GM19025 (cell line): Measurements from ENCODE around the gene SPDEF.

Experiments
- ATAC-seq: cut with Tn5 transposase; IDR thresholded peaks from one replicate; pipeline ENCODE4 v1.9.1; 2021; ENCODE audit warnings: mild to moderate bottlenecking, low read depth, moderate library complexity; ENCODE audit not compliant: unreplicated experiment

SPDEF gene

DNA sequence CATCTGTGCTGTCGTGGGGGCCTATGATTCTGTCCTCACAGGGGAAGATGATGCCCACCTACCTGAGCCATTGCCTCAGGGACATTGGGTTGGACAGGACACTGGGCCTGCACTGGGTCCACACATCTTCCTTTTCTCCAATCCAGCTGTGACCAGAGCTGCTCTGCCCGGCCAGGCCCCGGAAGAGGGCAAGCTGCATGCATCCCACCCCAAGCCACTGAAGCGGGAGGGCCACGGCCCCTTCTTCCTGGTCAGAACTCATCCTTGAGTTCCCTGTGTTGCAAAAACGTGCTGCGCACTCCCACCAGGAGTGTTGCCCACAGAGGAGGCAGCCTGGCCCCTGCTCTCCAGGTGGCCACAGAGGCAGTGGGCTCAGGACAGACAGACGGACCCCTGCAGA lies 38.2 kb downstream of the SPDEF start:
- no peak for ATAC-seq

DNA sequence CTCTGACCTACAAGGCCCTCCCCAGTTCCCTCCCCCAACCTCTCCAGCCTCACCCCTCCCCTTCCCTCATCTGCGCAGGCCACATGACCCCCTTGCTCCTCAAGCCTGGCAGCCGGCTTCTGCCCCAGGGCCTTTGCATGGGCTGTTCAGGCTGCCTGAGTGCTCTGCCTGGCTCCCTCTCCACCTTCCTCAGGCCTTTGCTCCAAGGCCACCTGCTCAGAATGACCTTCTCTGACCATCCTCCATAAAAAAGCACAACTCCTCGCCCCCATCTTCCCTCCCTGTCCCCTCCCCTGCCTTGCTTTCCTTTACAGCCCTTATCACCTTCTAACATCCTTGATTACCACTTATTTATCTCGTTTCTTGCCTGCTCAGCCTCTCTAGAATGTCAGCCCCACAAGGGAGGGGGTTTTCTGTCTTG lies 38.7 kb downstream of the SPDEF start:
- no peak for ATAC-seq

DNA sequence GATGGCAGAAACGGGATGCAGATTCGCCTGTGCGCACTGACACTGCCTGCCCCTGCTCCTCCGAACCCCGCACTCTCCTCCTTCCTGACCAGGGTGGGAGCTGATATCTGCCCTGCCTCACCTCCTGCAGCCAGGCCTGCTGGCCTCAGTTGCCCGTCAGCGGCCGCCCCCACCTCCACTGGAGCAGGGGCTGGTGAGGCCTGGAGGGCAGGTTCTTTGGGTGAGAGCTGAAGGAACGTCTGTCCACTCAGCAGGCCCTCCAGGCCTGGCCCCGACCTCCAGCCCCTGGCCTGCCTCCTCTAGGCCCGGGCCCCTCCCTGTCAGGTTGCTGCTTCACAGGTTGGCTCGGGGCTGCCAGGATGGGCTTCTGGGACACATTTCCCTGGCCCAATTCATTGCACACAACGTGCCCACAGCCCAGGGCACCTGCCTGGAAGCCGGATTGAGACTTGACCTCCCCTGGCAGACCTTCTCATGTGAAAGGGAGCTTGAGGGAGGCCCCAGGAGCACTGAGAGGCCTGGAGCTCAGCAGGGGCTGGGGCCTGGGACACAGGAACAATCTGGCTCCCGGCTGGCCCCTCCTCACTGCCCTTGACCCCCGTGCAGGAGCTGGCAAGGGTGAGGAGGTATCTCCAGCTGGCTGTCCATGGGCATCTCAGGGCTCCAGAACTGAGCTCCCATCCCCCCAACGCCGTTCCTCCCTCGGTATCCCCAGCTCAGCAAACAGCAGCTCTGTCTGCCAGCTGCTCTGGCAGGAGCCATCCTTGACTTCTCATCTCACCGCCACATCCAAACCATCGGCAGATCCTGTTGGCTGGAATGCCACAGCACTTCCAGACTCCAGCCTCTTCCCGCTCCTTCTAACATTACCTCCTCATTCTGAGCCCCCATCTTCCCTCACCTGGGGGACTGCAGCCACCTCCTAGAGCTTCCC lies 39.5 kb downstream of the SPDEF start:
- ATAC-seq = no peak

DNA sequence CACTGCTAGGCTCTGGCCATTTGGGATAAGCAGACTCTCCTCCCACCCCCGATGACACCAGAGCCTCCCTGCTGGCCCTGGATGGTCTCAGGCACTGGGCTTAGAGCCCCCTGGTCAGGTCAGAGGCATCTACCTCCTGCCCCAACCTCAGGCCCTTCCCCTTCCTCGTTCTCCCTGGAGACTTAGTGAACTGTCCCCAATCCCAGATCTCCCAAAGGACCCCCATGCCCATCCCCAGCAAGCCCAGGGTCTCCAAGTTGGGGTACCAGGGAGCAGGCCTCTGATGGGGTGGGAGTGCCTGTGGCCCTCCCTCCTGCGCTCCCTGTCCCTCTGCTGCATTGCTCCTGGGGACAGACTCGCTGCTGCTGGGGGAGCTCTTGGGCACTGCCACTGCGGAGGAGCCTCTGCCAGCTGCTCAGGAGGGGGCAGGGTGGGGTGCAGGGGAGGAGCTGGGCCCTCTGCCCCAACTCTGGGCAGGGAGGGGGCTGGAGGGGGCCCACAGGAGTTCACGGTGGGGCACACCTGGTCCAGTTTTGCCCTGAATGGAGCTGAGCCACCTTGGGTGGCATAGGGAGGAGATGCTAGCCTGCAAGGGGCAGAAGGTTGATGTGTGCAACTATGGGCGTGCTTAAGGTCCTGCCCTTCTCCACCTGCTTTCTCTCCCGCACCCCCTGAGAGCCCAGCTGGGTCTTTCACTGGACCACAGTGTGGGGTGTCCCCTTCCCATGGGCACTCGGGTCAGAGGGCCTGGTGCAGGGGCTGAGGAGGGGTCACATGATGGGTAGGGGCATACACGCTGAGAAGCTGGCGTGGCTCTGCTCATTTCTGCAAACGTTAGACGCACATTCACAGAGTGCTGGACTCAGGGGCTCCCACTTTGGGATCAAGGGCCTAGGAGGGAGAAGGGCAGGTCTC lies 40.4 kb downstream of the SPDEF start:
- ATAC-seq = no peak

DNA sequence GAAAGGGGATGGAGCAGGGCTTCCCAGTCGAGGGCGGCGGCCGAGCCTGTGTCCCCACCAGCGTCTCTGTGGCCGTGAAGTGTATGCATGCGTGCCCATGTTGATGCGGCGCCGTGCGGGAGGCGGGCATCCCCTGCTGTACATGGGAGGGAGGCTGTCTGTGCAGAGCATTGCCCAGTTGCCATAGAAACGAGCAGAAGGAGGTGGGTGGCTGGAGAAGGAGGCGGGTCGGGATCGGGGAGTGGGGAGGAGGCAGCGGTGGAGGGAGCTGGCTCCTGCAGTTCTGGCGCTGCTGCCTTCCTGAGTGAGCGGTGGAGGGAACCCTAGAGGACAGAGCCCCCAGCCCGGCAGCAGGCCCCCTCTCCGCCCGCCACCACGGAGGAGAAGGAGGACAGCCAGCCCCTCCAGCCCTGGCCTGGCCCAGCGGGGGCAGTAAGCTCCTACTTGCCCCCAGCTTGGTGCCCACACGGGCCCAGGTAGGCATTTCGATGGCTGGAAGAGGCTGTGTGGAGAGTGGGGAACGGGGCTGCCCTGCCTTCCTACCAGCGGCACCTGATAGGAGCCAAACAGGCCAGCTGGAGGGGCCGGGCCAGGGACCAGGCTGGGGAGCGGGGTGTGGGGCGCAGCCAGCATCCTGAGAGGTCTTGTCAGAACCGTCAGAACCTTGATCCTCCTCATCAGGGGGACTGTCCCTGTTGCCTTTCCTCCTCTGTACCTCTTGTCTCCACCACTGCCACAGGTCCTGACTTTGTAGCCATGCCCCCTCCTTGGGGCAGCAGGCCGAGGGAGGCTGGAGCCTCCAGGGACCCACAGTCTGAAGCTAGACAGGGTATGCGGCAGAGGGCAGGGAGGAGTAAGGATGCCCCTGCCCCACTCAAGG lies 41.3 kb downstream of the SPDEF start:
- no peak for ATAC-seq

DNA sequence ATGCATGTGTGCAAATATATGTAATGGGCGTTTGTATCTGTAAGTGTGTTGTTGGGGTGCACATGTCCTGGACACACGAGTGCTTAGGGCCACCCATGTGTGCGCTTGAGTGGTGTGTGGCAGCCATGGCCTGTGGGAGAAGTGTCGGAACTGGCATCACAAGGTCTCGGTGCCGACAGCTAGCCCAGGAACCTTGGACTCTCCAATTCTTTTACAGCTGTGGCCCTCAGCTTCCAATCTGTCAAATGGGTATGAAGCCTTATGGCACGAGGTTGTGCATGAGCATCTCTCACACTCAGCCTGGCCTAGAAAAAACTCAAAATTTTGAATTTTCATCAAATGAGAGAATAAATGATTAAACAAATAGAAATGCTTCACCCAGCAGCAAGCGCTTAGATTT lies 42.0 kb downstream of the SPDEF start:
- ATAC-seq = no peak

DNA sequence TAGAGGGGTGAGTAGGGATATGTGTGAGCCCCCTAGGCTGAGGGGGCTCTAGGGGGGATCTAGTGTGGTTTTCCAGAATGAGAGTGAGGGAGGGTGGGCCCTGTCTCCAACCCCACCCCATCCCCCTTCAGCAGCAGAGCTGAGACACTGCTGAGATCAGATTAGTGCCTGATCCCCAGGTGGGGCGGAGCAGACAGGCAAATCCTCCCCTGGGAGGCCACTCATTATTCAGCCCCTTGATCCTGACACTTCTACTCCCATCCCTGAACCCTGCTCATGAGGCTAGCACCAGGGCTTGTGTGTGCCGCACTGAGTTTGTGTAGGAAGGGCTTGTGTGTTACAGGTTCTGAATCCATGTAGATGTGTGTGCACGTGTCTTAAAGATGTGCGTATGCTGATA lies 42.5 kb downstream of the SPDEF start:
- no peak for ATAC-seq

DNA sequence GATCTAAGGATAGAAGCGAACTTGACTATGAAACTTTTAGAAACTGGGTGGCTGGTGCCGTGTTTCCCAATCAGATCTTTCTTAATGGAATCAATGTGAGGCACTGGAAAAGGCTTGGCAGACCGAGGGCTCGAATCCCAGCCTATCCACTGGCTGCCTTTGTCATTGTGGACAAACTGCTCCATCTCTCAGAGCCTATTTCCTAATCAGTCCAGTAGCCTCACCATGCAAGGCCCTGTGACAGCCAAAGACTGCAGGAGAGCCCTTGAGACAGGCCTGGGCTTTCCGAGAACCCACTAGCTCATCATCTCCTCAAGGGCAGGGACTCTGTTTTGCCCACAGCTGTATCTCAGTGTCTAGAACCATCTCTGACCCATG lies 43.4 kb downstream of the SPDEF start:
- ATAC-seq = no peak

DNA sequence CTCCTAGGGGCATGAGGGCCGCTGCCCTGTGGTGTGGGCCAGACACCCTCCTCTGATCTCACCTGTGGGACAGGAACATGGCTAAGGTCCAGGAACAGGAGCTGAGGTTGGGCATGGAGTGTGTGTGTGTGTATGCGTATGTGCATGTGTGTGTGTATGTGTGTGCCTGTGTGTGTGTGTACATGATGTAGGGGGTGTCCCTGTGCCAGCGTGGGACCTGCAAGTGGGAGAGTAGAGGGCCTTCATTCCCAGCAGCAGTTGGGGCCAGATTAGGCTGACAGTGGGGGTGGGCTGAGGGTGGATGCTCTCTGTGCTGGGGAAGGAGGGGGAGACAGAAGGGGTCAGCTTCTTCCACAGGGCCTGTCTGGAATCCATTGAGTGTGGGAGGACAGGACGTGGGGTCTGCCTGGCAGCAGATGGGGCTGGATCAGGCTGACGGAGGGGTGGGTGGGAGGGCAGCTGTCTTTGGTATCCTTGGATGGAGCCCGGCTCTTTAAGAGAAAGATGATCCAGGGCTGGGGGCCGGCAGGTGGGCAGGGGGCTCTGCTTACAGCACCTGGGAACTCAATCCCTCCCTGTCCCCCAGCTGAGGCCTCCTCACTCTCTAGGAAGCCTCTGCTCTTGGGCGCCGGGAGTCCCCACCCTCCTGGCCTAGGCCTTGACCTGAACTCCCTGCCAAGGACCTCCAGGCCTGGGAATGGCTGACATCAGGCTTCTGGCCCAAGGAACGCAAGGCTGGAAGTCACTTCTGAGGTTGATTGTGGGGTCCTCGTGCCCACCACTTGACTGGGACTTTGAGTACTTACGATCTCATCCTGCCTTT lies 44.0 kb downstream of the SPDEF start:
- no peak for ATAC-seq

DNA sequence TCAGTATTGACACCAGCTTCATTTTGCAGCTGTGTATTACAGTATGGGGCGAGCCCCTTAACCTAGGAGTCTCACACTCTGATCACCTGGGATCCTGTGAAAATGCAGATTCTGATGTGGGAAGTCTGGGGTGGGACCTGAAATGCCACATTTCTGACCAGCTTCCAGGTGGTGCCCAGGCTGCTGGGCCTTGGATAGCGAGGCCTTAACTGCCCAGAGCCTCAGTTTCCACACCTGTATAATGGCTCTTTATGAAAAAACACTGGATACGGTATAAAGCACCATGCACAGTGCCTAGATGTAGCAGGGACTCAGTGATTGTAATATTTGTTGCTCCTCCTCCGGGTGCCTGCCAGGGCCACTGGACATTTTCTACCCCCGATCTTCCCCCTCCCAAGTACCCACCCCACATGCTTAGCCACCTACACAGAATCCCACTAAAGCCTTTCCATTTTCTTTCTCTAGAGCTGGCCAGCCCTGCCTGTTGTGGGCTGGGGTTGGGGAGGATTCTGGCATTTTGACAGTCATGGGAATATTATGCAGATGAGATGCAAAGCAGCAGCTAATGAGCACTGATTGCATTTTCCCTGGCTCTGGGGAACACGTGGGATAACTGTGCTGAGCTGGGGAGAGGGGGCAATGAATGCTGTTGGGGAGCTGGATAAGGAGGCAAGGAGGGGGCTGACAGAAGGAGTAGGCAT lies 44.8 kb downstream of the SPDEF start:
- no peak for ATAC-seq

DNA sequence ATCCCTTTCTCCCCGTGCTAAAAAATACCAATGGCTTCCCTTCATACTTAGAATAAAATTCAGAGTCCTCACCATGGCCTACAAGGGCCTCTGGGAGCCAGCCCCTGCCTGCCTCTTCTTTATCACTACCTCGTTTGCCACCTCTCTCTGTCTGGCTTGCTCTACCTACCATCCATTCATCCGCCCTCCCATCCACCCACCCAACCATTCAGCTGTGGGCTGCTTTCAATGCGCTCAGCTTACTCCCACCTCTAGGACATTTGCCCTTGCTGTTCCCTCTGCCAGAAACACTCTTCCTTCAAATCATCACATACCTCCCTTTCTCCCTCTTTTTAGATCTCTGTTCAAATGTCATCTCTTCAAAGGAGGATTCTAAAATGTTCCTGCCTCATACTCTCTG lies 45.8 kb downstream of the SPDEF start:
- no peak for ATAC-seq

DNA sequence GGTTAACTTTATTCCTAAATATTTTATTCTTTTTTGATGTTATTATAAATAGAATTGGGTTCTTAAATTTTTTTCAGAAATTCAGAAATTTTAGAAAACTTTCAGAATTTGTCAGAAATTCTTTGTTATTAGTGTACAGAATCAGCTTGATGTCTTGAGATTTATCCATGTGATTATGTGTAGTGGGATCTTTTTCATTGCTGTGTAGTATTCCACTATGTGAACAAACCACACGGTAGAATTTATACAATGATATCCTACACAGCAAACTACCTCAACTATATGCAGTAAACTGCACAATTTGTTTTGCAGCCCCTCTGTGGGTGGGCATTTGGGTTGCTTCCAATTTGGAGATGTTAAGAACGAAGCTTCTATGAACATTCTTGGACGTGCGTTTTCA lies 46.3 kb downstream of the SPDEF start:
- ATAC-seq = no peak

DNA sequence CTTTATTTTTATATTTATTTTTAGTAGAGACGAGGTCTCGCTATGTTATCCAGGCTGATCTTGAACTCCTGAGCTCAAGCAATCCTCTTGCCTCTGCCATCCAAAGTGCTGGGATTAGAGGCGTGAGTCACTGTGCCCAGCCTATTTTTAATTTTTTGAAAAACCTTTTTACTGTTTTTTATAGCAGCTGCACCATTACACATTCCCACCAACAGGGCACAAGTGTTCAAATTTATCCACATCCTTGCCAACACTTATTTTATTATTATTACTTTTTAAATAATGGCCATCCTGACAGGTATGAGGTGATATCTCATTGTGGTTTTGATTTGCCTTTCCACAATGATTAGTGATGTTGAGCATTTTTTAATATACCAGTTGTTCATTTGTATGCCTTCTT lies 47.7 kb downstream of the SPDEF start:
- no peak for ATAC-seq

DNA sequence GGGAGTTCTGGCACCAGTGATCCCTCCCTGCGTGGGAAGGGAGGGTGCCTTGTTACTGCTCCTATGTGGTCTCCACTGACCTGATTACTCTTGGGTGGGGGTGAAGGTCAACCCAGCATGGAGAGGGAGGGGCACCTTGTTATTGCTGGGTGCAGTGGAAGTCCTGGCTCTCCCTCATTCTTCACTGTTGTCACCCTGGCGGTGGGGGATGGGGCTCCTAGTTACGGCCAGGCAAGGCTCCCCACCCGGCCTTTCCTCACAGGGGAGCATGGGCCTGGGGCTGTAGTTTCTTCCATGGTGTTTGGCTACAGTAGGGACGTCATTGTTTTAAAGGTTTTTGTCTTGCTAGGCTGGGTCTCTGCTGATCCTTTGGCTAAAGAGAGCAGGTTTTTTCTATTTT lies 49.4 kb downstream of the SPDEF start:
- no peak for ATAC-seq

DNA sequence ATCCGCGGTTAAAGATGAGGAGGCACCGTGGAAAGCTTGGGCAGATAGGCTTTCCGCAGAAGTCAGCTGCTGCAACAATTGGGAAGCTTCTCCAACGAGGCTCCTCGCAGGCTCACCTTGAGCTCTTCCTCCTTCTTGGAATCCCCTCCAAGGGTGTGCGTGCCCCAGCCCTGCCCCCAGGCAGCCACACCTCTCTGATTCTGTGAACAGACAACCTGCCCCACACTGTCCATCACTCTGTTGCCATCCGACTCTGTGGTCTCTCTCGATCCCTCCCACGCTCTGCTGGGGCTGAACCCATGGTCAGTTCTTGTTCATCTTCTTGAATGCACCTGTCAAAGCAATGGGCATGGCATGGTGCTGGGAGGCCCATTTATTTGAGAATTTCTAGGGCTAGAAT lies 58.7 kb downstream of the SPDEF start:
- ATAC-seq = no peak

DNA sequence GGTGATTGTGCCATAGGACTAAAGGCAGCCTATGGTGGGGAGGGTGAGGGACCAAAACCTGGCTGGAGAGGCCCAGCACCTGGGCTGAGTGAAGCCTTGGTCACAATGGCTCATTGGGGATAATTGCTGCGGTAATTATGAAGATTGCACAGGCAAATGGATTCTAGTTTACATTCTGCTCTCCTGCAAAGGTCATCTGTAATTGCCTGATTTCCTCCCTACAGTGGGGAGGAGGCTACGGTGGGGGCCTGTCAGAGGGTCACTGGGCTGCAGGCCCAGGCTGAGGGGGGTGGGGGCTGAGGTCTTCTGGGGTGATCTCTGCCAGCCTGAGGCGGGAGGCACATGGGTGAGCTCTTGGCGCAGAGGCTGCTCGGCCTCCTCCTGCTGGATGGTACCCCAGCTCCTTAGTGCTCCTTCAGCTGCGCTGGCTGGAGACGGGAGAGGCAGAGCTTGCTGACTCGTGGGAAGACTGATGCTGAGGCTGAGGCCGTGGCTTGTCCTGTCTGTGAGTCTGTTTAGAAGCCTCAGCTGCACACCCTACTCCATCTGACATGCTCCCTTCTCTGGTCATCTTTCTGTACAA lies 59.9 kb downstream of the SPDEF start:
- no peak for ATAC-seq

DNA sequence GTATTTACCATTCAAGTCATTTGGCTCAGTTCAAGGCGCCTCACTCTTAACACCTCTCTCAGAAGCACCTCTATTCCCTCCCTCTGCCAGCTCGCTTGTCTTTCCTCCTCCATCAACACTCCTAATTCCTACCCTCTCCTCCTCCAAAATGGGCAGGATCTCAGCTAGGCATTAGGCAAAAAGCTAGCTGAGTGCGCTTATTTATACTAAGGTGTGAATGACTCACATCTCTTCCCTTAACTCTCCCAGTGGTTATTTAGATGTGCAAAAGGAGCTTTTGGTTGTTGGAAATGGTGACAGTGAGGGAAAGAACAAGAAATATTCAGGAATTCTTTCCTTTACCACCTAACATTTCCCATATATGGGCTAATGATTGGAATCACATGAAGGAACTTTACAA lies 61.2 kb downstream of the SPDEF start:
- ATAC-seq = no peak

DNA sequence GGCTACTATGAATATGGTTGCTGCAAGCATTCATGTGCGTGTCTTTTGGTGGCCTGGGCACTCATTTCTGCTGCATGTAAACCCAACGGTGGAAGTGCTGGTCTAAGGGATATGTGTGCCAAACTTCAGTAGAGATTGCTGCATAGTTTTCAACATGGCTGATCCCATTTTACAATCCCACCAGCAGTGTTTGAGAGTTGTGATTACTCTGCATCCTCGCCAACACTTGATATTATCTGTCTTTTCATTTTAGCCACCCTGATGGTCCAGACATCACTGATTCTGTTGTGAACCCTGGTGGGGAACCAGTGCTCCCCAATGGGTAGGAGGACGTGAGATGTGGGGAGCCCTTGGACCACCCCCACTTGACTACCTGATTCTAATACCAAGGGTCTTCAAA lies 62.8 kb downstream of the SPDEF start:
- ATAC-seq = no peak

DNA sequence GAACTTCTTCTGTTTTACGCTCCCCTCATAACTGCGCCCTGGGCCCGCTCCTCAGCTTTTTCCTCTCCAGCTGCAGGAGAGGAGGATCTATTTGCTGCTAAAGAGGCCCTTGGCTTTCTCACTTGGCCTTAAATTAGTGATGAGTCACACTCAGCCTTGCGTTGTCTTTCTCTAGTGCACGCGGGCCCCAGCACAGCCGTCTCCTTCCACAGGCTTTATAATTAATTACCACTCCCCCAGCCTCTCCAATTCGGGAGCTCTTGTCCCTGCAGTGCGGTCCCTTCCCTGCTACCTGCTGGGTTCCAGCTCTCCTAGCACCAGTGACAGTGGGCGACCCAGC lies 65.1 kb downstream of the SPDEF start:
- ATAC-seq = no peak
